Skin of body (tissue), 2 donors: ENCODE measurements around the gene HMOX1. TPM values are rescaled to one million over a fixed set of nuclear protein-coding genes. Genes with fewer than 3 reads are reported as not detected.
"Not testable (repeated sequence)": the region's sequence is repeated elsewhere in the genome, so short reads cannot be mapped to it uniquely, and the experiment has no call there.

ENCODE experiments used
- DNase-seq: peaks from one replicate; lab custom pipeline; 2025; lab: John Stamatoyannopoulos, UW
- total RNA-seq: library from RNA; depleted of rRNA; stranded (reverse); fragments of >200 nt; gene quantifications from one replicate; pipeline ENCODE4 v1.2.3, GENCODE V29; 2014

The HMOX1 gene
- total RNA-seq, 1 donor from 2014 or later = 11.1 TPM

GRCh38 chr22:35350539-35351503 lies 30.1 kb upstream of the HMOX1 start:
- peak; percentile 83 for DNase-seq

GRCh38 chr22:35352214-35353111 lies 28.4 kb upstream of the HMOX1 start:
- DNase-seq = no peak

GRCh38 chr22:35353318-35353717 lies 27.6 kb upstream of the HMOX1 start:
- no peak for DNase-seq

GRCh38 chr22:35354068-35354467 lies 26.8 kb upstream of the HMOX1 start:
- no peak for DNase-seq

GRCh38 chr22:35357883-35358621 lies 22.8 kb upstream of the HMOX1 start:
- no peak for DNase-seq

- DNase-seq = no peak
Measured at GRCh38 chr22:35359380-35360065, 21.4 kb upstream of the HMOX1 start.

- no peak for DNase-seq
Measured at GRCh38 chr22:35361001-35361558, 19.8 kb upstream of the HMOX1 start.

- DNase-seq = no peak
Measured at GRCh38 chr22:35363566-35364086, 17.3 kb upstream of the HMOX1 start.

GRCh38 chr22:35364230-35364629 lies 16.7 kb upstream of the HMOX1 start:
- DNase-seq = not testable (repeated sequence)

GRCh38 chr22:35367331-35367886 lies 13.5 kb upstream of the HMOX1 start:
- no peak for DNase-seq

GRCh38 chr22:35368386-35368785 lies 12.5 kb upstream of the HMOX1 start:
- DNase-seq = no peak

- DNase-seq = no peak
Measured at GRCh38 chr22:35369996-35370395, 10.9 kb upstream of the HMOX1 start.

- DNase-seq = no peak
Measured at GRCh38 chr22:35373781-35374180, 7.1 kb upstream of the HMOX1 start.

- DNase-seq = no peak
Measured at GRCh38 chr22:35375031-35375430, 5.9 kb upstream of the HMOX1 start.

- no peak for DNase-seq
Measured at GRCh38 chr22:35375526-35375925, 5.4 kb upstream of the HMOX1 start.

GRCh38 chr22:35376728-35377472 lies 4.0 kb upstream of the HMOX1 start:
- DNase-seq = peak; percentile 96

GRCh38 chr22:35377735-35378134 lies 3.2 kb upstream of the HMOX1 start:
- no peak for DNase-seq

- no peak for DNase-seq
Measured at GRCh38 chr22:35378621-35379020, 2.3 kb upstream of the HMOX1 start.
